ENCODE results near the gene ATP5F1D. TPM values are rescaled to one million over a fixed set of nuclear protein-coding genes. Genes with fewer than 3 reads are reported as not detected.
A peak's percentile ranks its signal among the peaks of the same experiment; 100 is the strongest.

Gene ATP5F1D
- total RNA-seq (190 and 192 TPM in 2 replicates), polyA plus RNA-seq (167 and 236 TPM in 2 replicates), polyA minus RNA-seq (27.5 and 56.7 TPM in 2 replicates), Bru-seq, nascent RNA (percentile 65 among the genes with signal in this experiment), BruChase-seq, experiment 1, labeled RNA remaining after a 6-hour chase (percentile 83 among the genes with signal in this experiment), BruChase-seq, experiment 2, labeled RNA remaining after a 2-hour chase (percentile 77 among the genes with signal in this experiment)
- polyA plus RNA-seq (2011; cell fraction: cytosol; rRNA removed) = 55.6 and 104 TPM in 2 replicates
- 31.6 and 37.8 TPM in 2 replicates for polyA plus RNA-seq (2011; cell fraction: nucleus; rRNA removed)
- polyA plus RNA-seq (2012) = 93.2 and 184 TPM in 2 replicates
- 231 TPM for polyA minus RNA-seq (2011; cell fraction: cytosol; rRNA and poly(A)+ RNA removed)
- polyA minus RNA-seq (2011; cell fraction: nucleus; rRNA and poly(A)+ RNA removed) = 9.3 and 13.8 TPM in 2 replicates
- long read RNA-seq, transcript ATP5F1D-202 (5 exons, 704 nt) = major isoform, 255 of 547 reads
- long read RNA-seq, transcript ATP5F1D-201 (4 exons, 997 nt) = minor isoform, 119 of 547 reads
- long read RNA-seq, partial matches to known transcripts = 159 of 547 reads
- long read RNA-seq, other reads (novel, unspliced or antisense) = 3 of 547 reads

- Histone ChIP-seq H3K79me2 (ENCODE audit: control insufficient read depth, insufficient read depth, low read length) (peaks cover 15% of the 10 kb centered on the region), H3K9ac (replicated peaks; ENCODE audit: extremely low read depth, insufficient read depth, low read length) (peak within 1 kb of the TSS; percentile 75), H3K9me1 (replicated peaks; ENCODE audit: control insufficient read depth, extremely low read depth, insufficient read depth, low read length) (no peaks in the 10 kb centered on the region), H4K20me1 (replicated peaks; ENCODE audit: control insufficient read depth, extremely low read depth, insufficient read depth, low read length) (no peaks in the 10 kb centered on the region), H3K4me2 (ENCODE audit: insufficient read depth, low read length) (peak within 1 kb of the TSS; percentile 64), H3K4me3 (replicated peaks in 1 of 3; ENCODE audit: insufficient read depth in 1 of 3, low read depth in 1 of 3, low read length in 3 of 3) (peak within 1 kb of the TSS; percentile 38 to 74 (median 58)), H3K4me1 (ENCODE audit: control insufficient read depth, extremely low read depth, insufficient read depth, low read length) (peaks cover 12% of the 10 kb centered on the region), H3K27ac (ENCODE audit: insufficient read depth, low read depth, low read length) (peak within 1 kb of the TSS; percentile 36), H2AFZ (ENCODE audit: low read depth, low read length) (peak within 1 kb of the TSS; percentile 84), H3K27me3 (ENCODE audit: control insufficient read depth in 2 of 2, insufficient read depth in 2 of 2, low read length in 2 of 2) (no peaks in the 10 kb centered on the region), H3K36me3 (ENCODE audit: control insufficient read depth in 2 of 2, extremely low read depth in 1 of 2, insufficient read depth in 2 of 2, low read length in 2 of 2) (no peaks in the 10 kb centered on the region), H3K9me3 (replicated peaks; ENCODE audit: control insufficient read depth, insufficient read depth, low read length) (no peaks in the 10 kb centered on the region)
- CTCF ChIA-PET = interaction anchor here (0.6 to 7.3 kb wide), 5 partner anchors 21 to 171 kb away, joined by 3 to 1001 read pairs (median 4); partner anchors contain the start of gene CIRBP
- FAIRE-seq (peak; percentile 95), DNase-seq (ENCODE audit: low read depth, low spot score) (peak; percentile 91)
- intact Hi-C loops (cut with micrococcal nuclease) = loop anchor here (2.0 to 10.0 kb wide), 5 partner anchors 129 to 447 kb away; partner anchors contain the start of genes GPX4 and PTBP1
- dilution Hi-C loops (cut with MboI; ENCODE audit: extremely low pct_ligation_motif_present, low sequenced_read_pairs) = no loop called here
- TF ChIP-seq POLR2A (IDR thresholded peaks at IDR 0.05; ENCODE audit: low read depth, low read length) (peak; percentile 64), CTCF (IDR thresholded peaks at IDR 0.05; ENCODE audit: extremely low read depth in 1 of 2, insufficient read depth in 1 of 2, low read depth in 1 of 2, low read length in 2 of 2) (no peak), MYC (IDR thresholded peaks at IDR 0.05; ENCODE audit: low read depth, low read length) (no peak), JUN (IDR thresholded peaks at IDR 0.05; ENCODE audit: borderline replicate concordance, insufficient read depth, insufficient read length, low read depth) (no peak), EZH2 (IDR thresholded peaks at IDR 0.05; ENCODE audit: borderline replicate concordance, low read depth, low read length, severe bottlenecking) (no peak), MAX (IDR thresholded peaks at IDR 0.05; ENCODE audit: insufficient read depth, insufficient read length) (peak; percentile 58), GATA2 (IDR thresholded peaks at IDR 0.05; ENCODE audit: insufficient read depth, insufficient read length, low read depth, low read length) (no peak), POLR2AphosphoS5 (IDR thresholded peaks at IDR 0.05; ENCODE audit: insufficient read depth, low read depth, low read length) (peak; percentile 91), FOS (IDR thresholded peaks at IDR 0.05; ENCODE audit: borderline replicate concordance, insufficient read depth, low read length) (no peak)
- no TSS peak for BruUV-seq (replicated peaks)
- POLR2A ChIA-PET = interaction anchor here (1.0 to 1.7 kb wide), 2 partner anchors 25 to 27 kb away, joined by 3 to 12 read pairs; partner anchors contain the start of gene CIRBP
Measured at GRCh38 chr19:1241417-1242095, at the start of gene ATP5F1D. Gene ATP5F1D (plus strand): TSS chr19:1241751. CDS start chr19:1241851, 100 bp downstream.

Measured in endothelial cell of umbilical vein (primary cell).